A549 (cell line): ENCODE data around the gene BEAN1. TPM values are rescaled to one million over a fixed set of nuclear protein-coding genes. Genes with fewer than 3 reads are reported as not detected.

ENCODE experiments used
- ATAC-seq, 2 experiments: fragments of 200-7000 bp in 1 of 2; fragments of >200 bp in 1 of 2; cut with Nextera tagmentation in 1 of 2; cut with Tn5 transposase in 1 of 2; 3 replicates each; pipeline versions ENCODE4 v1.8.0 to v1.9.1; 2018 to 2020; ENCODE audit warnings: mild to moderate bottlenecking in 1 of 2, moderate library complexity in 1 of 2
- CTCF ChIA-PET: fragments of 300-600 bp; sonication (Branson Sonifier 250); formaldehyde crosslinking; extraction: SDS; loops from one replicate; lab custom pipeline; 2021; ENCODE audit warnings: antibody characterized with exemption, inconsistent platforms; lab: Yijun Ruan, JAX
- POLR2A ChIA-PET: fragments of 350-600 bp; formaldehyde crosslinking; extraction: SDS; loops from one replicate; lab custom pipeline; 2021; ENCODE audit warnings: antibody characterized with exemption, inconsistent platforms; lab: Yijun Ruan, JAX
- DNase-seq, 2 experiments: peaks; one replicate each; pipeline versions ENCODE4 v3.0.0 to v3.0.0-alpha.2; 2011 to 2016; ENCODE audit warnings: low read depth in 1 of 2, low spot score in 1 of 2
- FAIRE-seq: peaks from 2 replicates; lab custom pipeline; 2011; peaks lifted over from hg19 to GRCh38; lab: Jason Lieb, UNC
- H3K27ac ChIP-seq, 2 experiments: fragments of >200 bp; sonication (Bioruptor Twin); formaldehyde crosslinking; 3 replicates each; pipeline ENCODE4 v1.5.1; 2016 to 2017
- H3K4me1 ChIP-seq: fragments of >200 bp; sonication (Bioruptor Twin); formaldehyde crosslinking; 3 replicates; pipeline ENCODE4 v1.6.1; 2016
- H3K4me2 ChIP-seq: fragments of >200 bp; sonication (Bioruptor Twin); formaldehyde crosslinking; 3 replicates; pipeline ENCODE4 v1.6.1; 2016
- H3K4me3 ChIP-seq: fragments of >200 bp; sonication (Bioruptor Twin); formaldehyde crosslinking; 3 replicates; pipeline ENCODE4 v1.5.1; 2016
- H3K9me3 ChIP-seq: fragments of >200 bp; sonication (Bioruptor Twin); formaldehyde crosslinking; 3 replicates; pipeline ENCODE4 v1.6.1; 2016
- BCL3 ChIP-seq: fragments of >200 bp; sonication (Bioruptor Twin); formaldehyde crosslinking; IDR thresholded peaks from 3 replicates; pipeline ENCODE4 v1.6.1; 2016
- BHLHE40 ChIP-seq: IDR thresholded peaks from 2 replicates; pipeline ENCODE4 v1.6.1; 2012; ENCODE audit warnings: low read depth, low read length, inconsistent platforms
- CBX2 ChIP-seq: fragments of 200-600 bp; sonication (generic); IDR thresholded peaks from 2 replicates; pipeline ENCODE4 v1.6.1; 2016; ENCODE audit warnings: low read depth, mild to moderate bottlenecking, borderline replicate concordance
- CBX8 ChIP-seq: fragments of 200-600 bp; sonication (generic); IDR thresholded peaks from 2 replicates; pipeline ENCODE4 v1.6.1; 2016
- EP300 ChIP-seq, 2 experiments: fragments of >200 bp; sonication (Bioruptor Twin); formaldehyde crosslinking; IDR thresholded peaks; 2 replicates in 1 of 2; 3 replicates in 1 of 2; pipeline ENCODE4 v1.6.1; 2016 to 2017
- FOSB ChIP-seq: fragments of 250-450 bp; sonication (Bioruptor Pico); IDR thresholded peaks from 2 replicates; pipeline ENCODE4 v1.5.0; 2020; ENCODE audit warnings: mild to moderate bottlenecking, moderate library complexity
- HMGXB4 ChIP-seq: fragments of 250-450 bp; sonication (Bioruptor Pico); IDR thresholded peaks from 2 replicates; pipeline ENCODE4 v1.5.0; 2021; ENCODE audit warnings: mild to moderate bottlenecking, moderate library complexity, borderline replicate concordance
- MAFK ChIP-seq: fragments of 450-650 bp; IDR thresholded peaks from 2 replicates; pipeline ENCODE4 v1.6.1; 2014; ENCODE audit not compliant: partially characterized antibody
- NFE2L2 ChIP-seq: fragments of 150-350 bp; conservative IDR thresholded peaks from 2 replicates; pipeline ENCODE4 v1.6.1; 2014; ENCODE audit warnings: low read length
- POLR2A ChIP-seq: IDR thresholded peaks from 2 replicates; pipeline ENCODE4 v1.6.1; 2012; ENCODE audit warnings: mild to moderate bottlenecking, low read length
- POLR2AphosphoS2 ChIP-seq: conservative IDR thresholded peaks from 2 replicates; pipeline ENCODE4 v1.6.1; 2012; ENCODE audit warnings: low read length, improper control_type of control experiment, inconsistent platforms
- RARB ChIP-seq: fragments of 250-450 bp; sonication (Bioruptor Pico); IDR thresholded peaks from 2 replicates; pipeline ENCODE4 v1.8.0; 2021; ENCODE audit warnings: mild to moderate bottlenecking, moderate library complexity
- RFX5 ChIP-seq: fragments of 450-650 bp; IDR thresholded peaks from 2 replicates; pipeline ENCODE4 v1.7.1; 2014; ENCODE audit warnings: antibody characterized with exemption, mild to moderate bottlenecking, moderate library complexity
- SREBF2 ChIP-seq: fragments of 450-650 bp; IDR thresholded peaks from 2 replicates; pipeline ENCODE4 v1.6.1; 2014; ENCODE audit warnings: mild to moderate bottlenecking, moderate library complexity
- ZC3H11A ChIP-seq: fragments of 450-650 bp; IDR thresholded peaks from 2 replicates; pipeline ENCODE4 v1.6.1; 2014; ENCODE audit warnings: antibody characterized with exemption, mild to moderate bottlenecking
- ZSCAN20 ChIP-seq: fragments of 250-450 bp; sonication (Bioruptor Pico); IDR thresholded peaks from 2 replicates; pipeline ENCODE4 v1.8.0; 2022; ENCODE audit warnings: mild to moderate bottlenecking, moderate library complexity
- WGBS: methylation state at CpG from one replicate; pipeline ENCODE4 v1.1.6; 2017; ENCODE audit errors: missing lambda C conversion rate; 5-methylcytosine and 5-hydroxymethylcytosine counted together
- polyA plus RNA-seq, 4 experiments: library from polyadenylated mRNA; depleted of rRNA in 3 of 4; stranded (reverse); fragments of >200 nt; fragmentation: RNase III in 1 of 4; extraction: RNeasy Plus Mini Kit Qiagen cat#74134 plus additional on column Dnase treatment in 1 of 4; gene quantifications; 2 replicates in 3 of 4; 3 replicates in 1 of 4; pipeline ENCODE4 v1.2.3, GENCODE V29; 2011 to 2017
- TF ChIP-seq, protein P1 (sequence below): IDR thresholded peaks from 2 replicates; pipeline ENCODE4 v1.6.1; 2012
- TF ChIP-seq, protein P2 (sequence below): fragments of 450-650 bp; IDR thresholded peaks from 2 replicates; pipeline ENCODE4 v1.6.1; 2014; ENCODE audit warnings: antibody characterized with exemption
- TF ChIP-seq, protein P3 (sequence below): fragments of 150-350 bp; IDR thresholded peaks from 2 replicates; pipeline ENCODE4 v1.6.1; 2014; ENCODE audit warnings: low read depth, mild to moderate bottlenecking, low read length
- TF ChIP-seq, protein P4 (sequence below): IDR thresholded peaks from 2 replicates; pipeline ENCODE4 v1.6.1; 2012; ENCODE audit warnings: low read depth, borderline replicate concordance

Gene BEAN1
- polyA plus RNA-seq, 2 of the 4 experiments (the other 2 are of a cell fraction): 0.98 to 1.7 TPM

GRCh38 chr16:66441586-66442375 lies 14.7 kb downstream of the BEAN1 start:
- no peak overlapping the region for H3K4me2 ChIP-seq
- TF ChIP-seq NFE2L2 (no peak), RFX5 (no peak), POLR2A (no peak), FOSB (CRISPR knock-in tag) (no peak), ZSCAN20 (CRISPR knock-in tag) (no peak), SREBF2 (no peak), EP300 (IDR thresholded peaks at IDR 0.05) (no peak), RARB (CRISPR knock-in tag) (no peak), BCL3 (no peak), CBX2 (no peak), POLR2AphosphoS2 (no peak), BHLHE40 (no peak), ZC3H11A (no peak), HMGXB4 (no peak), MAFK (no peak), CBX8 (no peak)
- TF ChIP-seq, protein P1, sequence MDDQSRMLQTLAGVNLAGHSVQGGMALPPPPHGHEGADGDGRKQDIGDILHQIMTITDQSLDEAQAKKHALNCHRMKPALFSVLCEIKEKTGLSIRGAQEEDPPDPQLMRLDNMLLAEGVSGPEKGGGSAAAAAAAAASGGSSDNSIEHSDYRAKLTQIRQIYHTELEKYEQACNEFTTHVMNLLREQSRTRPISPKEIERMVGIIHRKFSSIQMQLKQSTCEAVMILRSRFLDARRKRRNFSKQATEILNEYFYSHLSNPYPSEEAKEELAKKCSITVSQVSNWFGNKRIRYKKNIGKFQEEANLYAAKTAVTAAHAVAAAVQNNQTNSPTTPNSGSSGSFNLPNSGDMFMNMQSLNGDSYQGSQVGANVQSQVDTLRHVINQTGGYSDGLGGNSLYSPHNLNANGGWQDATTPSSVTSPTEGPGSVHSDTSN: no peak
- TF ChIP-seq, protein P2, sequence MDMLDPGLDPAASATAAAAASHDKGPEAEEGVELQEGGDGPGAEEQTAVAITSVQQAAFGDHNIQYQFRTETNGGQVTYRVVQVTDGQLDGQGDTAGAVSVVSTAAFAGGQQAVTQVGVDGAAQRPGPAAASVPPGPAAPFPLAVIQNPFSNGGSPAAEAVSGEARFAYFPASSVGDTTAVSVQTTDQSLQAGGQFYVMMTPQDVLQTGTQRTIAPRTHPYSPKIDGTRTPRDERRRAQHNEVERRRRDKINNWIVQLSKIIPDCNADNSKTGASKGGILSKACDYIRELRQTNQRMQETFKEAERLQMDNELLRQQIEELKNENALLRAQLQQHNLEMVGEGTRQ: no peak
- TF ChIP-seq, protein P3, sequence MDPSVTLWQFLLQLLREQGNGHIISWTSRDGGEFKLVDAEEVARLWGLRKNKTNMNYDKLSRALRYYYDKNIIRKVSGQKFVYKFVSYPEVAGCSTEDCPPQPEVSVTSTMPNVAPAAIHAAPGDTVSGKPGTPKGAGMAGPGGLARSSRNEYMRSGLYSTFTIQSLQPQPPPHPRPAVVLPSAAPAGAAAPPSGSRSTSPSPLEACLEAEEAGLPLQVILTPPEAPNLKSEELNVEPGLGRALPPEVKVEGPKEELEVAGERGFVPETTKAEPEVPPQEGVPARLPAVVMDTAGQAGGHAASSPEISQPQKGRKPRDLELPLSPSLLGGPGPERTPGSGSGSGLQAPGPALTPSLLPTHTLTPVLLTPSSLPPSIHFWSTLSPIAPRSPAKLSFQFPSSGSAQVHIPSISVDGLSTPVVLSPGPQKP: no peak
- TF ChIP-seq, protein P4, sequence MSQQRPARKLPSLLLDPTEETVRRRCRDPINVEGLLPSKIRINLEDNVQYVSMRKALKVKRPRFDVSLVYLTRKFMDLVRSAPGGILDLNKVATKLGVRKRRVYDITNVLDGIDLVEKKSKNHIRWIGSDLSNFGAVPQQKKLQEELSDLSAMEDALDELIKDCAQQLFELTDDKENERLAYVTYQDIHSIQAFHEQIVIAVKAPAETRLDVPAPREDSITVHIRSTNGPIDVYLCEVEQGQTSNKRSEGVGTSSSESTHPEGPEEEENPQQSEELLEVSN: no peak
- peak overlapping the region in 1 of 2 experiments; percentile 19; a peak in 1 of 6 replicates for H3K27ac ChIP-seq
- DNase-seq: no peak
- 71% methylated on average over 7 of the region's 7 CpGs for WGBS
- ChIA-PET POLR2A (no interaction called here), CTCF (interaction anchor here (0.7 to 4.4 kb wide), 10 partner anchors 9 to 131 kb away, joined by 3 to 24 read pairs (median 3); no protein-coding TSS in a partner anchor)
- H3K4me3 ChIP-seq: no peak overlapping the region
- ATAC-seq: no peak; a peak in 2 of 6 replicates
- no peak for FAIRE-seq
- H3K4me1 ChIP-seq: no peaks in the 10 kb centered on the region
- H3K9me3 ChIP-seq: no peaks in the 10 kb centered on the region
